Parathyroid adenoma (tissue), 2 donors: Measurements from ENCODE around the gene FRMD4A.

Experiments used
- H2AFZ ChIP-seq: fragments of 300-600 bp; sonication (generic); one replicate; pipeline ENCODE4 v1.7.0; 2017; ENCODE audit warnings: antibody characterized with exemption, mild to moderate bottlenecking
- H3K27ac ChIP-seq: fragments of 300-600 bp; sonication (generic); one replicate; pipeline ENCODE4 v1.7.0; 2017
- H3K27me3 ChIP-seq: fragments of 300-600 bp; sonication (generic); one replicate; pipeline ENCODE4 v1.7.0; 2017; ENCODE audit warnings: low read length; ENCODE audit not compliant: control insufficient read depth, insufficient read depth
- H3K36me3 ChIP-seq: fragments of 300-600 bp; sonication (generic); one replicate; pipeline ENCODE4 v1.7.0; 2017; ENCODE audit warnings: low read length; ENCODE audit not compliant: control insufficient read depth, insufficient read depth
- H3K4me1 ChIP-seq: fragments of 300-600 bp; sonication (generic); one replicate; pipeline ENCODE4 v1.7.0; 2017; ENCODE audit warnings: control low read depth
- H3K4me2 ChIP-seq: fragments of 300-600 bp; sonication (generic); one replicate; pipeline ENCODE4 v1.7.0; 2017; ENCODE audit warnings: low read length
- H3K4me3 ChIP-seq: fragments of 300-600 bp; sonication (generic); one replicate; pipeline ENCODE4 v1.7.0; 2017; ENCODE audit warnings: low read depth, low read length
- H3K79me2 ChIP-seq: fragments of 300-600 bp; sonication (generic); one replicate; pipeline ENCODE4 v1.7.0; 2017; ENCODE audit warnings: control low read depth
- H3K9ac ChIP-seq: fragments of 300-600 bp; sonication (generic); one replicate; pipeline ENCODE4 v1.7.0; 2017; ENCODE audit warnings: mild to moderate bottlenecking
- H3K9me3 ChIP-seq: fragments of 300-600 bp; sonication (generic); one replicate; pipeline ENCODE4 v1.7.0; 2017; ENCODE audit warnings: low read length; ENCODE audit not compliant: control insufficient read depth
- TF ChIP-seq, protein P1 (sequence below): fragments of 300-600 bp; sonication (generic); IDR thresholded peaks from one replicate; pipeline ENCODE4 v1.7.0; 2017; ENCODE audit warnings: antibody characterized with exemption, mild to moderate bottlenecking
- donor health status: primary hyperparathyroidism.

The FRMD4A gene

DNA sequence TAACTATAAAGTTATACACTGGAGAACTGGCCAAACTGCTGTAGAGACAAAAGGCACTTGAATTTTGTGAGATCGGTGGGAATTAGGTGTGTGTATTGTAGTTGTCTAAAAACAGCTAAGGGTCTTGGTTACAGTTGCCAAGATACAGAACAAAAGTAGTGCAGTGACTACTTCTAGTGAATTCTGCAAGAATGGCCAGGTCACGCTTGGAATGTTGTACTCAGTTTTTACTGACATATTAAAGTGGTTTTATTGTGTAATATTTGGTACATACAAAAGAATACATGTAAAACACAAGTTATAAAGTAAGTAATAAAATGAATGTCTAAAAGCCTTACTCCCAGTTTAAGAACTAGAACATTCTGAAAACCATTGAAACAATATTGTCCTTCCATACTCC, 701.6 kb downstream of the FRMD4A start:
- Histone ChIP-seq H3K9me3 (no peaks in the 10 kb centered on the region), H3K36me3 (no peaks in the 10 kb centered on the region), H3K4me2 (no peak overlapping the region), H2AFZ (no peak overlapping the region), H3K27ac (no peak overlapping the region), H3K4me3 (no peak overlapping the region), H3K4me1 (no peaks in the 10 kb centered on the region), H3K9ac (no peak overlapping the region), H3K79me2 (no peaks in the 10 kb centered on the region), H3K27me3 (no peaks in the 10 kb centered on the region)
- TF ChIP-seq, protein P1, sequence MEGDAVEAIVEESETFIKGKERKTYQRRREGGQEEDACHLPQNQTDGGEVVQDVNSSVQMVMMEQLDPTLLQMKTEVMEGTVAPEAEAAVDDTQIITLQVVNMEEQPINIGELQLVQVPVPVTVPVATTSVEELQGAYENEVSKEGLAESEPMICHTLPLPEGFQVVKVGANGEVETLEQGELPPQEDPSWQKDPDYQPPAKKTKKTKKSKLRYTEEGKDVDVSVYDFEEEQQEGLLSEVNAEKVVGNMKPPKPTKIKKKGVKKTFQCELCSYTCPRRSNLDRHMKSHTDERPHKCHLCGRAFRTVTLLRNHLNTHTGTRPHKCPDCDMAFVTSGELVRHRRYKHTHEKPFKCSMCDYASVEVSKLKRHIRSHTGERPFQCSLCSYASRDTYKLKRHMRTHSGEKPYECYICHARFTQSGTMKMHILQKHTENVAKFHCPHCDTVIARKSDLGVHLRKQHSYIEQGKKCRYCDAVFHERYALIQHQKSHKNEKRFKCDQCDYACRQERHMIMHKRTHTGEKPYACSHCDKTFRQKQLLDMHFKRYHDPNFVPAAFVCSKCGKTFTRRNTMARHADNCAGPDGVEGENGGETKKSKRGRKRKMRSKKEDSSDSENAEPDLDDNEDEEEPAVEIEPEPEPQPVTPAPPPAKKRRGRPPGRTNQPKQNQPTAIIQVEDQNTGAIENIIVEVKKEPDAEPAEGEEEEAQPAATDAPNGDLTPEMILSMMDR = no peak

DNA sequence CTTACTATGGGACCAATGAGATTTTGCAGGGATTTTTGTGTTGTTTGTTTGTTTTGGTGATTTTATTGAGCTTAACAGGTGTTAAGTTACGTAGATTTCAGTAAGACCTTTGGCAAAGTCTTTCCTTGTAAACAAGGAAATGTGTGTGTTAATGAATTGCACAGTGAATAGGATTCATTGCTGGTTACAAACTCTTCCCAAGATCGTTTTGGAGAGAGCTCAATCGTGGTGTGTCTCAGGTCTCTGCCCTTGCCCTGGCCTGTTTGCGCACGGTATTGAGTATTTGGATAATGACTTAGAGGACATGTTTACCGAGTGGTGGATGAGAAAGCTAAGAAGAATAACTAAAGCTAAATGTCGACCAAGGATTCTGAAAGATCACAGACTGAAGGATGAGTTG, 702.1 kb downstream of the FRMD4A start:
- Histone ChIP-seq H3K27ac (no peak overlapping the region), H2AFZ (no peak overlapping the region), H3K9ac (no peak overlapping the region), H3K79me2 (no peaks in the 10 kb centered on the region), H3K27me3 (no peaks in the 10 kb centered on the region), H3K9me3 (no peaks in the 10 kb centered on the region), H3K4me2 (no peak overlapping the region), H3K4me3 (no peak overlapping the region), H3K36me3 (no peaks in the 10 kb centered on the region), H3K4me1 (no peaks in the 10 kb centered on the region)
- TF ChIP-seq, protein P1 = no peak

DNA sequence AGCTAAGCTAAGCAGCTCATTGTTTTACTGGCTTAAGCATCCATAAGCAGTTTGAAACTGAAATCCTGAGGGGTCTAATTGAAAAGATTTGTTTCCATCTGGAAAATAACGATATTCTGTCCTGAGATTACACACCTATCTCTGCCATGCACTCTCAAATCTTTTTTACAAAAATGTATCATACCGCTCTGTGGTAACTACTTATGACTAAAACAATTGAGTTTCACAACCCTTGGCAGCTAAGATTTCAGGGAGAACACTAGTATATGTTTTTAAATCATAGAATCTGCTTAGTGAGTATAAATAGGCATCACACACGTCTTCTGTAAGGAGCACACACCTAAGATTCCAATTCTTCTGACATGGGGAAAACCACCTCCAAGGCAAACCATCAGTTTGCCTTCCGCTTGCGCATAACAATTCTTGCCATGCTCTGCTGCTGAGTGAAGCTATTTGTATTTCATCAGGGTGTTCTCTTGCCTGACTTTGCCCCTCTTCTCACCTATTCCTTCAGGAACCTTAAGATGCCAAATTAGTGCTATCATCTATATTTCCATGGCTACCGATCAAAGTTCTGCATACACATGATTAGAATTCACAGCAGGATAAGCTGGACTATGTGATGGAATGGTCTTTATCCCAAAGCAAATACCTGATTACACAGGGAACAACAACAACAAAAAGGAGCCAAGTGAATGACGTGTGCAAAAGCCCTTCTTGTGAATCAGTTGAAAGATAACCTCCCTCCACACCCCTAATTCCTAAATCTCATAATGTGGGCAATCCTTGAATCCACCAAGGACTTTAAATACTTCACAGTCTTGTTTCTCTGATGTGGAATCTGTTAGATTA, 703.0 kb downstream of the FRMD4A start:
- H3K4me3 ChIP-seq = no peak overlapping the region
- no peaks in the 10 kb centered on the region for H3K36me3 ChIP-seq
- TF ChIP-seq, protein P1 = no peak
- H3K4me2 ChIP-seq = no peak overlapping the region
- H3K27ac ChIP-seq = no peak overlapping the region
- H3K4me1 ChIP-seq = no peaks in the 10 kb centered on the region
- no peak overlapping the region for H2AFZ ChIP-seq
- no peak overlapping the region for H3K9ac ChIP-seq
- H3K27me3 ChIP-seq = no peaks in the 10 kb centered on the region
- no peaks in the 10 kb centered on the region for H3K9me3 ChIP-seq
- no peaks in the 10 kb centered on the region for H3K79me2 ChIP-seq

DNA sequence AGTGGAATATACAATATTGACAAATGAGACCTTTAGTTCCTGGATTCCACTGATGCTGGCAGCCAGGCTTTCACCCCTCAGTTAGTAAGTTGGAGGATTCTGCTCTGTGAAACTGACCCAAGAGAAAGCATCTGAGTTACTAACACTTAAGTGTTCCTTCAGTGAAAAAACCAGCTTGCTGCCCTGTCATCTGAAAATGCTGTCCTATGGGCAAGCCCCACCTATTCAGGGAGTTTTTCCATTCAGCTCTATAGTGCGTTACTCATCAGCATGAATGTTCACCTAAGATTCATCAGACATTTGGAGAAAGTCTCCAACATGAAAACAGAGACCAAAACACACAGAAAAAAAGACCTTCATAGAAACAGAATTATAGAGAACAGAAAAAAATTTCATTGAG, 706.1 kb downstream of the FRMD4A start:
- no peak overlapping the region for H2AFZ ChIP-seq
- no peaks in the 10 kb centered on the region for H3K27me3 ChIP-seq
- no peaks in the 10 kb centered on the region for H3K36me3 ChIP-seq
- H3K9ac ChIP-seq = no peak overlapping the region
- TF ChIP-seq, protein P1 = no peak
- no peaks in the 10 kb centered on the region for H3K4me1 ChIP-seq
- no peaks in the 10 kb centered on the region for H3K79me2 ChIP-seq
- no peaks in the 10 kb centered on the region for H3K9me3 ChIP-seq
- H3K27ac ChIP-seq = no peak overlapping the region
- H3K4me2 ChIP-seq = no peak overlapping the region
- H3K4me3 ChIP-seq = no peak overlapping the region

DNA sequence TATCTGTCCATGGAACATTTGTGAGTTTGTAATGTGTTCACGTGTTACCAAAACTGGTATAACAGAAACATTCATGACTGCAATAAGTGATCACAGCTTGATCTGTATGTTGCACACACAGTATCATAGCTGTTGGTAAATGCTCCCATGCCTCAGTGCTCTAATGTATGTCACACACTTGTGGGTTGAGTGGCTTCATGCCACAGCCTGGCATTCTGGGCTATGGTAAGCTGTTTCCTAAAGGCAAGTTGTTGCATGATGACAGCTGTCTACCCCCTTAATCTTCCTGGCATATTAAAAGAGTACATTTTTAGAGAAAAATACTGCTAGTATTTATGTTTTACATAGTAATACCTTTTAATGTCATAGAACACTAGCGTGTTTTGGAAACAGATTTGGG, 708.8 kb downstream of the FRMD4A start:
- H3K4me3 ChIP-seq = no peak overlapping the region
- H2AFZ ChIP-seq = no peak overlapping the region
- no peaks in the 10 kb centered on the region for H3K79me2 ChIP-seq
- H3K27me3 ChIP-seq = no peaks in the 10 kb centered on the region
- H3K36me3 ChIP-seq = no peaks in the 10 kb centered on the region
- H3K9ac ChIP-seq = no peak overlapping the region
- no peaks in the 10 kb centered on the region for H3K9me3 ChIP-seq
- no peaks in the 10 kb centered on the region for H3K4me1 ChIP-seq
- TF ChIP-seq, protein P1 = no peak
- no peak overlapping the region for H3K27ac ChIP-seq
- no peak overlapping the region for H3K4me2 ChIP-seq
